HG03432 (cell line): ENCODE measurements around the gene LRIT1.
A peak's percentile ranks its signal among the peaks of the same experiment; 100 is the strongest.
"Not testable (repeated sequence)": the region's sequence is repeated elsewhere in the genome, so short reads cannot be mapped to it uniquely, and the experiment has no call there.

Experiments
- ATAC-seq: cut with Tn5 transposase; IDR thresholded peaks from one replicate; pipeline ENCODE4 v1.9.1; 2021; ENCODE audit warnings: mild to moderate bottlenecking, moderate library complexity; ENCODE audit not compliant: unreplicated experiment

LRIT1 gene, protein sequence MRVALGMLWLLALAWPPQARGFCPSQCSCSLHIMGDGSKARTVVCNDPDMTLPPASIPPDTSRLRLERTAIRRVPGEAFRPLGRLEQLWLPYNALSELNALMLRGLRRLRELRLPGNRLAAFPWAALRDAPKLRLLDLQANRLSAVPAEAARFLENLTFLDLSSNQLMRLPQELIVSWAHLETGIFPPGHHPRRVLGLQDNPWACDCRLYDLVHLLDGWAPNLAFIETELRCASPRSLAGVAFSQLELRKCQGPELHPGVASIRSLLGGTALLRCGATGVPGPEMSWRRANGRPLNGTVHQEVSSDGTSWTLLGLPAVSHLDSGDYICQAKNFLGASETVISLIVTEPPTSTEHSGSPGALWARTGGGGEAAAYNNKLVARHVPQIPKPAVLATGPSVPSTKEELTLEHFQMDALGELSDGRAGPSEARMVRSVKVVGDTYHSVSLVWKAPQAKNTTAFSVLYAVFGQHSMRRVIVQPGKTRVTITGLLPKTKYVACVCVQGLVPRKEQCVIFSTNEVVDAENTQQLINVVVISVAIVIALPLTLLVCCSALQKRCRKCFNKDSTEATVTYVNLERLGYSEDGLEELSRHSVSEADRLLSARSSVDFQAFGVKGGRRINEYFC

GRCh38 chr10:84241185-84241790 lies at the start of gene LRIT1:
Gene LRIT1 (minus strand): TSS chr10:84241546. CDS start chr10:84241439, 107 bp downstream.
- no peak for ATAC-seq

- ATAC-seq, result no peak
These were observed 48.9 kb upstream of the LRIT1 start for GRCh38 chr10:84290235-84290634.

DNA sequence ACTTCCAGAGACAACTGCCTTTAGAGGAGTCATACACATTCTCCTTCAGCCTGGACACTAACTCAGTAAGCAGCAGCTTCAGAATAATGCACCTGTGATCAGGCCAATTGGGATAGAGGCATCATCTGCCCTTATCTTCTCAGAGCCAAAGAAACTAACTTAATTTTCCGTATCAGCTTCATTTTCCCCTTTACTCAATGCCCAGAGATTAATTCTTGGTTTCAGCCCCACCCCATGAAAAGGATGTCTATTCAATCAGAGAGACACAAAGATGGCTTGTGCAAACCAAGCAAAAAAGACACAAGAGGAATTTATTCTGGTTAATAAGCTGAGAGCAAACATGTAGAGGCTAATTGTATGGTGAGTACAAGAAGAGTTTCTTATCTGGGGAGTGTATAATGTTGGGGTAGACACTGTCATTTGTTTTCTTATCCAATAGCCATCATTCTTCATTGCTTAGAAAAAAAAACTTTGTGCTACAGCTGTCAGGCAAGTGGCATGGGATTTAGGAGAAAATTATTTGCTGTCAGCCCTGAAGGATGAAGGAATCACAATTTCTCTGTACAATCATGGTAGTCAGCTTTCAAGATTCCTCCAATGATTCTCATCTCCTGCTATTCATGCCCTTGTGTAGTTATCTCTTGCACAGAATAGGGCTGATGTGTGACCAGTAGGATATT lies 48.3 kb upstream of the LRIT1 start:
- ATAC-seq, result no peak

- ATAC-seq, result no peak
These were observed 46.8 kb upstream of the LRIT1 start for GRCh38 chr10:84288151-84288550.

GRCh38 chr10:84286695-84287094 lies 45.3 kb upstream of the LRIT1 start:
- ATAC-seq, result no peak

DNA sequence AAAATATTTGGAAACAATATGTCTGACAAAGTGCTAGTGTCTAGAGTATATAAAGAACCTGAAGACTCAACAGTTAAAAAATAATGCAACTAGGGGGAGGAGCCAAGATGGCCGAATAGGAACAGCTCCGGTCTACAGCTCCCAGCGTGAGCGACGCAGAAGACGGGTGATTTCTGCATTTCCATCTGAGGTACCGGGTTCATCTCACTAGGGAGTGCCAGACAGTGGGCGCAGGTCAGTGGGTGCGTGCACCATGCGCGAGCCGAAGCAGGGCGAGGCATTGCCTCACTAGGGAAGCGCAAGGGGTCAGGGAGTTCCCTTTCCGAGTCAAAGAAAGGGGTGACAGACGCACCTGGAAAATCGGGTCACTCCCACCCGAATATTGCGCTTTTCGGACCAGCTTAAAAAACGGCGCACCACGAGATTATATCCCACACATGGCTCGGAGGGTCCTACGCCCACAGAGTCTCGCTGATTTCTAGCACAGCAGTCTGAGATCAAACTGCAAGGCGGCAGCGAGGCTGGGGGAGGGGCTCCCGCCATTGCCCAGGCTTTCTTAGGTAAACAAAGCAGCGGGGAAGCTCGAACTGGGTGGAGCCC lies 38.6 kb upstream of the LRIT1 start:
- not testable (repeated sequence) for ATAC-seq

DNA sequence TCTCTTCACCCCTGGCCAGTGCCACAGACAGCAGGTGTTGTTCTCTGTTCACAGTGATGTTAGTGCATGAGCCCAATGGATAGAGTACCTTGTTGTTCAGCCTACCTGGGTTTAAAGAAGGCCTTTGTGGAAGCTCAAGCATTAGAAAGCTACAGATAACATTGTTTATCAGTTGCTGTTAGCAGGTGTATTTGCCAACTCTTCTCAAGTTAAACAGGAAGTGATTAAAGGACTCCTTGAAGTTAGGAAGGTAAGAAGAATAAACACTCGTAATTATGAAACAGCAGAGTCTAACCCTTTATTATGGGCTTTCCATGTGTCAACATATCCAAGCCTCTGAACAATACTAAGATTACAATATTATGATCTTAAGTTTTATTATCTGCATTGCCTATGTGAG lies 29.4 kb upstream of the LRIT1 start:
- no peak for ATAC-seq

DNA sequence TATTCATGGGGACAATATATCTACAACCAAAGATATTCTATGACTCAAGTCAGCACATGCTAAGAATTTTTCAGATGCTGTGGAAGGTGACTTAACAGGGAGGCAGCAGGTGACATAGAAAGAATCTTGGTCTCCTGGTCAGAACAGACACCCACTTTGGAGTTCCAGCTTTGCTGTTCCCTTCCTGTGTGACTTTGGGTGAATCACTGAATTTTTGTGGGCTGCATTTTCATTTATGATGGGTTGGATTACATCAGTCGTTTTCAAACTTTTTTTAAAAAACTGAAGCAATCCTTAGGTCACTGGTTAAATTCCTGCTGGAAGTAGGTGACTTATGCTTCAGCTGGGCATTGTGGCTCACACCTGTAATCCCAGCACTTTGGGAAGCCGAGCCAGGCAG lies 28.4 kb upstream of the LRIT1 start:
- ATAC-seq, result no peak

GRCh38 chr10:84269162-84269561 lies 27.8 kb upstream of the LRIT1 start:
- ATAC-seq, result no peak

- peak; percentile 79 for ATAC-seq
These were observed 26.3 kb upstream of the LRIT1 start for GRCh38 chr10:84267503-84268126.

GRCh38 chr10:84265418-84265817 lies 24.1 kb upstream of the LRIT1 start:
- ATAC-seq, result no peak

GRCh38 chr10:84264611-84265141 lies 23.3 kb upstream of the LRIT1 start:
- peak; percentile 88 for ATAC-seq

DNA sequence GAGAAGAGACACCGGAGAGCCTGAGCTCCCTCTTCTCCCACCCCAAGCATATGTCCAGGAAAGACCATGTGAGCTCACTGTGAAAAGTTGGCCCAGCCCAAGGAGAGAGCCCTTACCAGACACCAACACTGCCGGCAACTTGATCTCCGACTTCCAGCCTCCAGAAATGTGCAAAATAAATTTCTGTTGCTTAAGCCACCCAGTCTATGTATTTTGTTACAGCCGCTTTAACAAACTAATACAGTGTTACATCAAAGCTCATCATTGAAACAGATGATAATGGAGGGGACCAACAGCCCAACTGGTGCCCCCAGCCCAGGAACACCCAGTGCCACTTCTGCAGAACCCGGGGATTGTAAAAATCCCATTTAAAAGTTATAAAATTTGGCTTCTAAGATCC lies 22.4 kb upstream of the LRIT1 start:
- no peak for ATAC-seq

- no peak for ATAC-seq
These were observed 21.0 kb upstream of the LRIT1 start for GRCh38 chr10:84262190-84262956.

- no peak for ATAC-seq
These were observed 20.0 kb upstream of the LRIT1 start for GRCh38 chr10:84261236-84261915.

- ATAC-seq, result no peak
These were observed 16.8 kb upstream of the LRIT1 start for GRCh38 chr10:84258034-84258695.

GRCh38 chr10:84257343-84258020 lies 16.1 kb upstream of the LRIT1 start:
- ATAC-seq, result no peak
